SK-N-SH (cell line): ENCODE measurements around the gene CTXN3. TPM values are rescaled to one million over a fixed set of nuclear protein-coding genes. Genes with fewer than 3 reads are reported as not detected.

Experiments
- CTCF ChIA-PET: fragments of 300-600, 350-600 bp; formaldehyde crosslinking; extraction: SDS; loops from one replicate; lab custom pipeline; 2021; lab: Yijun Ruan, JAX
- POLR2A ChIA-PET: fragments of 350-600 bp; sonication (Branson Sonifier 250); formaldehyde crosslinking; extraction: SDS; loops from one replicate; lab custom pipeline; 2020; ENCODE audit warnings: antibody characterized with exemption, inconsistent platforms; lab: Yijun Ruan, JAX
- DNase-seq: peaks from one replicate; pipeline ENCODE4 v3.0.0; 2012
- H2AFZ ChIP-seq: fragments of 200-600 bp; sonication (generic); 2 replicates; pipeline ENCODE4 v1.8.1; 2016; ENCODE audit warnings: antibody characterized with exemption, mild to moderate bottlenecking, low read depth
- H3F3A ChIP-seq: fragments of 200-600 bp; sonication (generic); replicated peaks from 2 replicates; pipeline ENCODE3; 2016; ENCODE audit warnings: antibody characterized with exemption, mild to moderate bottlenecking; ENCODE audit not compliant: insufficient read depth
- H3K27ac ChIP-seq, 2 experiments: fragments of 200-500 bp in 1 of 2; fragments of 200-600 bp in 1 of 2; sonication (Bioruptor generic) in 1 of 2; sonication (generic), shearing (Covaris generic) in 1 of 2; 2 replicates each; pipeline versions ENCODE4 v1.5.1 to v1.6.1; 2014 to 2016; ENCODE audit warnings: low read depth in 2 of 2, inconsistent platforms in 1 of 2, low read length in 1 of 2, mild to moderate bottlenecking in 1 of 2, mixed read lengths in 1 of 2
- H3K27me3 ChIP-seq: fragments of 200-600 bp; sonication (generic), shearing (Covaris generic); 2 replicates; pipeline ENCODE4 v1.6.1; 2016; ENCODE audit warnings: mixed run types; ENCODE audit not compliant: insufficient read depth
- H3K36me3 ChIP-seq, 2 experiments: fragments of 200-500 bp in 1 of 2; fragments of 200-600 bp in 1 of 2; sonication (Bioruptor generic) in 1 of 2; sonication (generic) in 1 of 2; replicated peaks in 1 of 2; 2 replicates each; pipeline versions ENCODE3 to v1.5.1; 2014 to 2016; ENCODE audit warnings: low read length in 1 of 2, mild to moderate bottlenecking in 1 of 2; ENCODE audit not compliant: insufficient read depth in 2 of 2, control insufficient read depth in 1 of 2
- H3K4me1 ChIP-seq, 2 experiments: fragments of 200-500 bp in 1 of 2; fragments of 200-600 bp in 1 of 2; sonication (Bioruptor generic) in 1 of 2; sonication (generic), shearing (Covaris generic) in 1 of 2; 2 replicates each; pipeline versions ENCODE4 v1.5.1 to v1.6.1; 2014 to 2016; ENCODE audit warnings: low read depth in 1 of 2, low read length in 1 of 2, mixed run types in 1 of 2; ENCODE audit not compliant: insufficient read depth in 2 of 2, control insufficient read depth in 1 of 2
- H3K4me2 ChIP-seq: fragments of 200-600 bp; sonication (generic), shearing (Covaris generic); 2 replicates; pipeline ENCODE4 v1.6.1; 2017; ENCODE audit warnings: mixed run types
- H3K4me3 ChIP-seq, 2 experiments: fragments of 200-500 bp in 1 of 2; fragments of 200-600 bp in 1 of 2; sonication (Bioruptor generic) in 1 of 2; sonication (generic), shearing (Covaris generic) in 1 of 2; 2 replicates each; pipeline versions ENCODE4 v1.5.1 to v1.8.1; 2014 to 2016; ENCODE audit warnings: low read depth in 2 of 2, inconsistent platforms in 1 of 2, low read length in 1 of 2, mild to moderate bottlenecking in 1 of 2, mixed read lengths in 1 of 2, moderate library complexity in 1 of 2
- H3K79me2 ChIP-seq: fragments of 200-600 bp; sonication (generic); 2 replicates; pipeline ENCODE4 v1.8.1; 2017; ENCODE audit warnings: mild to moderate bottlenecking; ENCODE audit not compliant: insufficient read depth
- H3K9ac ChIP-seq: fragments of 200-600 bp; sonication (generic); 2 replicates; pipeline ENCODE4 v1.6.1; 2017; ENCODE audit warnings: mixed run types
- H3K9me2 ChIP-seq: fragments of 200-600 bp; sonication (generic); 2 replicates; pipeline ENCODE4 v1.6.1; 2017; ENCODE audit warnings: mixed run types
- H3K9me3 ChIP-seq: fragments of 200-600 bp; sonication (generic); 2 replicates; pipeline ENCODE4 v1.6.1; 2017; ENCODE audit warnings: mixed run types, mild to moderate bottlenecking, moderate library complexity
- H4K20me1 ChIP-seq: fragments of 200-600 bp; sonication (generic); 2 replicates; pipeline ENCODE4 v1.6.1; 2017; ENCODE audit warnings: mild to moderate bottlenecking, mixed run types; ENCODE audit not compliant: insufficient read depth
- GABPA ChIP-seq: IDR thresholded peaks from 2 replicates; pipeline ENCODE4 v1.4.0; 2012; ENCODE audit warnings: low read depth, mild to moderate bottlenecking
- MXI1 ChIP-seq: IDR thresholded peaks from 2 replicates; pipeline ENCODE4 v1.6.1; 2012; ENCODE audit warnings: mild to moderate bottlenecking, low read depth, low read length, improper control_type of control experiment
- NRF1 ChIP-seq: IDR thresholded peaks from 2 replicates; pipeline ENCODE4 v1.6.1; 2012; ENCODE audit warnings: low read depth, mild to moderate bottlenecking, low read length
- RAD21 ChIP-seq: IDR thresholded peaks from 2 replicates; pipeline ENCODE4 v1.6.1; 2012; ENCODE audit warnings: mild to moderate bottlenecking, low read length
- REST ChIP-seq: IDR thresholded peaks from 2 replicates; pipeline ENCODE4 v1.6.1; 2012; ENCODE audit warnings: mild to moderate bottlenecking, low read depth, low read length, moderate library complexity
- USF2 ChIP-seq: fragments of 150-350 bp; IDR thresholded peaks from 2 replicates; pipeline ENCODE4 v1.6.1; 2017; ENCODE audit warnings: antibody characterized with exemption, low read length, low read depth, borderline replicate concordance
- WGBS: methylation state at CpG from one replicate; pipeline ENCODE4 v1.1.6; 2017; ENCODE audit warnings: low lambda C conversion rate; 5-methylcytosine and 5-hydroxymethylcytosine counted together
- polyA plus RNA-seq, 3 experiments: library from polyadenylated mRNA; depleted of rRNA; stranded (reverse); fragments of >200 nt; gene quantifications; 2 replicates each; pipeline ENCODE4 v1.2.3, GENCODE V29; 2012
- TF ChIP-seq, protein P1 (sequence below): fragments of 150-350 bp; IDR thresholded peaks from 2 replicates; pipeline ENCODE4 v1.6.1; 2016; ENCODE audit warnings: mild to moderate bottlenecking, low read depth, low read length
- TF ChIP-seq, protein P2 (sequence below): IDR thresholded peaks from 2 replicates; pipeline ENCODE4 v1.4.0; 2012; ENCODE audit warnings: low read depth, borderline replicate concordance

CTXN3 gene
- polyA plus RNA-seq, 1 of the 3 experiments (the other 2 are of a cell fraction): not detected

DNA sequence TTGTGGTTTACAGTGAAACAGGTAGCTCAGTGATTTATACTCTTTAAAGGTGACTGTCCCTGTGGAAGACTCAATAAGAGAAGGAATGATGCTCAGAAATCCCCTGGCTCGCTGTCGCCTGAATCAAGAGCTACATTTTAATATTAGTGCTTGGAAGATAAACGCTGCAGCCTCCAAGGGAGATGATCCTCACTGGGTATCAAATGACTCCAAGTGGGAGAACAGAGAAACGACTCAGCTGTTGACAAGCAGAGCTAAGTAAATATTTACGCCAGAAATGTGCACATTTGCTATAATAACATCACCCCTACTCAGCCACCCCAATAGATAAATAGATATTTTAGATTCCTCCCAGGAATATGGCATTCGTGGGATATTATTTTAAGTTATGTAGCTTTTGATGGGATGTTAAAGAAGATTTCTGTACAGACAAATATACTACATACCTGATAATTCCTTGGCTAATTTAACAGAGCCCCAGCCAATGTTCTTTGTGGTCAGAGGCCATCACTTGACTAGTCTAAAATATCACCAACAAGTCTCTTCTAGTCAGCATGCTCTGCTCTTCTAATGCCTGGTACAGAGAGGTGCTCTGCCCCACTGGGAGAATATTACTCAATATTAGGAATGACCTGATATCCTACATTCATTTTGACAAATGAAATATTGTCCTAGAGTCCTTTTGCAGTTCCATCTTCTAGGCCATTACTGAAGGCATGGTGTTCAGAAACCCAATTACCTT lies 36.0 kb downstream of the CTXN3 start:
- DNase-seq: no peak
- Histone ChIP-seq H3K79me2 (no peaks in the 10 kb centered on the region), H3K4me3 (no peak overlapping the region), H3K9ac (no peak overlapping the region), H2AFZ (no peak overlapping the region), H3K9me3 (no peaks in the 10 kb centered on the region), H3K4me1 (no peaks in the 10 kb centered on the region), H4K20me1 (no peaks in the 10 kb centered on the region), H3K4me2 (no peak overlapping the region), H3K36me3 (no peaks in the 10 kb centered on the region), H3K9me2 (no peaks in the 10 kb centered on the region), H3F3A (no peaks in the 10 kb centered on the region), H3K27me3 (no peaks in the 10 kb centered on the region), H3K27ac (no peak overlapping the region)
- CTCF ChIA-PET: interaction anchor here (1.1 kb wide), 1 partner anchor 19 kb away, joined by 3 read pairs; the partner anchor contains the start of gene CCDC192
- no peak for TF ChIP-seq REST
- TF ChIP-seq GABPA: no peak
- TF ChIP-seq NRF1: no peak
- no peak for TF ChIP-seq RAD21
- TF ChIP-seq, protein P1, sequence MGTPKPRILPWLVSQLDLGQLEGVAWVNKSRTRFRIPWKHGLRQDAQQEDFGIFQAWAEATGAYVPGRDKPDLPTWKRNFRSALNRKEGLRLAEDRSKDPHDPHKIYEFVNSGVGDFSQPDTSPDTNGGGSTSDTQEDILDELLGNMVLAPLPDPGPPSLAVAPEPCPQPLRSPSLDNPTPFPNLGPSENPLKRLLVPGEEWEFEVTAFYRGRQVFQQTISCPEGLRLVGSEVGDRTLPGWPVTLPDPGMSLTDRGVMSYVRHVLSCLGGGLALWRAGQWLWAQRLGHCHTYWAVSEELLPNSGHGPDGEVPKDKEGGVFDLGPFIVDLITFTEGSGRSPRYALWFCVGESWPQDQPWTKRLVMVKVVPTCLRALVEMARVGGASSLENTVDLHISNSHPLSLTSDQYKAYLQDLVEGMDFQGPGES: no peak
- 31% methylated on average over 6 of the region's 6 CpGs for WGBS
- POLR2A ChIA-PET: no interaction called here

- no peak overlapping the region for H3K4me3 ChIP-seq
- ChIA-PET POLR2A (no interaction called here), CTCF (no interaction called here)
- no peaks in the 10 kb centered on the region for H3F3A ChIP-seq
- no peaks in the 10 kb centered on the region for H3K36me3 ChIP-seq
- H3K9ac ChIP-seq: no peak overlapping the region
- WGBS: 14% methylated on average over 2 of the region's 2 CpGs
- no peak for TF ChIP-seq MXI1
- TF ChIP-seq, protein P2, sequence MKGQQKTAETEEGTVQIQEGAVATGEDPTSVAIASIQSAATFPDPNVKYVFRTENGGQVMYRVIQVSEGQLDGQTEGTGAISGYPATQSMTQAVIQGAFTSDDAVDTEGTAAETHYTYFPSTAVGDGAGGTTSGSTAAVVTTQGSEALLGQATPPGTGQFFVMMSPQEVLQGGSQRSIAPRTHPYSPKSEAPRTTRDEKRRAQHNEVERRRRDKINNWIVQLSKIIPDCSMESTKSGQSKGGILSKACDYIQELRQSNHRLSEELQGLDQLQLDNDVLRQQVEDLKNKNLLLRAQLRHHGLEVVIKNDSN: no peak
- no peak for TF ChIP-seq USF2
- no peaks in the 10 kb centered on the region for H3K27me3 ChIP-seq
- H3K9me3 ChIP-seq: no peaks in the 10 kb centered on the region
- DNase-seq: no peak
- H3K79me2 ChIP-seq: no peaks in the 10 kb centered on the region
- H3K27ac ChIP-seq: no peak overlapping the region
- H4K20me1 ChIP-seq: no peaks in the 10 kb centered on the region
- no peaks in the 10 kb centered on the region for H3K4me1 ChIP-seq
- H2AFZ ChIP-seq: no peak overlapping the region
- no peaks in the 10 kb centered on the region for H3K9me2 ChIP-seq
- no peak overlapping the region for H3K4me2 ChIP-seq
Measured at GRCh38 chr5:127685662-127686061, 36.8 kb downstream of the CTXN3 start.
